ENCODE data around the gene EPO. TPM values are rescaled to one million over a fixed set of nuclear protein-coding genes. Genes with fewer than 3 reads are reported as not detected.

EPO gene
- total RNA-seq, 1 donor from 2014 or later: not detected

DNA sequence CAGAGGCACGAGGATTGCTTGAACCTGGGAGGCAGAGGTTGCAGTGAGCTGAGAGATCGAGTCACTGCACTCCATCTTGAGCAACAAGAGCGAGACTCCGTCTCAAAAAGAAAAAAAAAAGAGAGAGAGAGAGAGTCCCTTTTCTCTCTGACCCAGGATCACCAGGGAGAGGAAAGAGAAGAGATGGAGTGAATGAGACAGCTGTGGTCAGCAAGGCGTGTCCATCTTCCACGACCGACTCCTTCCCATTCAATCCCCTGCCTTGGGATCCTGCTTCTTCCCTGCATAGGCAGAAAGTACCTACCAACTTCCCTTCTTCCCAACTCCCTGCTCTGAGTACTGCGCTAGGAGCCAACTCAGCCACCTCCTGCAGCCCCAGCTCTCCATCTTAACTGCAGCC, 7.9 kb downstream of the EPO start:
- Mint-ChIP-seq H3K9me3 (ENCODE audit: unreplicated experiment) (no peaks in the 10 kb centered on the region), H3K4me3 (ENCODE audit: unreplicated experiment) (no peak overlapping the region), H3K27me3 (ENCODE audit: unreplicated experiment) (peaks cover 11% of the 10 kb centered on the region), H3K36me3 (ENCODE audit: unreplicated experiment) (no peaks in the 10 kb centered on the region), H3K27ac (ENCODE audit: unreplicated experiment) (no peak overlapping the region), H3K4me1 (ENCODE audit: unreplicated experiment) (peaks cover 17% of the 10 kb centered on the region)
- TF ChIP-seq, protein P1, sequence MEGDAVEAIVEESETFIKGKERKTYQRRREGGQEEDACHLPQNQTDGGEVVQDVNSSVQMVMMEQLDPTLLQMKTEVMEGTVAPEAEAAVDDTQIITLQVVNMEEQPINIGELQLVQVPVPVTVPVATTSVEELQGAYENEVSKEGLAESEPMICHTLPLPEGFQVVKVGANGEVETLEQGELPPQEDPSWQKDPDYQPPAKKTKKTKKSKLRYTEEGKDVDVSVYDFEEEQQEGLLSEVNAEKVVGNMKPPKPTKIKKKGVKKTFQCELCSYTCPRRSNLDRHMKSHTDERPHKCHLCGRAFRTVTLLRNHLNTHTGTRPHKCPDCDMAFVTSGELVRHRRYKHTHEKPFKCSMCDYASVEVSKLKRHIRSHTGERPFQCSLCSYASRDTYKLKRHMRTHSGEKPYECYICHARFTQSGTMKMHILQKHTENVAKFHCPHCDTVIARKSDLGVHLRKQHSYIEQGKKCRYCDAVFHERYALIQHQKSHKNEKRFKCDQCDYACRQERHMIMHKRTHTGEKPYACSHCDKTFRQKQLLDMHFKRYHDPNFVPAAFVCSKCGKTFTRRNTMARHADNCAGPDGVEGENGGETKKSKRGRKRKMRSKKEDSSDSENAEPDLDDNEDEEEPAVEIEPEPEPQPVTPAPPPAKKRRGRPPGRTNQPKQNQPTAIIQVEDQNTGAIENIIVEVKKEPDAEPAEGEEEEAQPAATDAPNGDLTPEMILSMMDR (IDR thresholded peaks at IDR 0.05): no peak
- no peak for DNase-seq (ENCODE audit: extremely low spot score, unreplicated experiment)

DNA sequence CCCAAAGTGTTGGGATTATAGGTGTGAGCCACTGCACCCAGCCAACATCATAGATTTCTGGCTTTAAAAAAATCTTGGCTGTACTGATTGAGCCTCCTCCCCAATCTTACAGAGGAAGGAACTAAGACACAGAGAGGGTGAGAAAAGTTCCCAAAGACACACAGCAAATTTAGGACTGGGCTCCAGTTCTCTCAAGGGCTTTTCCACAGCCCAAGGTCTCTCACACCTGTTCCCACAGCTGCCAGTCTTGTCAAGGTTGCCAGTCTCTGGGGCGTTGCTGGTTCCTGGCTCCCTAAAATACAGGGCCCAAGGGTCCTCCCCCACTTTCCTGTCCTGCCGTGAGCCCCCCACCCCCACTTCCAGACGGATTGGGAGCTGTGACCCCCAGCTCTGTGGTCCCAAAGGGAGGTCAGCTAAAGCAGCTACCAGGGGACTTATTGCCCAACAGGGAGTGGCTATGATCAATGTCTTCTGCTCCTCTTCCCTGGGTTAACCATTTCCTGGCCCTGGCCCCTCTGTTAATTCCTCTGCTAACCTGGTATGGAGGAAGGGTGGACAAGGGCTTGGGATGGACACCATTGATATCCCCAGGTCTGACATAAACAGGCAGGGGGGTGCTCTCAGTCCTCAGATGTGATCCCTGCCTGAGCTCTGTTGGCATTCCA, 10.0 kb downstream of the EPO start:
- Mint-ChIP-seq H3K9me3 (ENCODE audit: unreplicated experiment) (no peaks in the 10 kb centered on the region), H3K4me3 (ENCODE audit: unreplicated experiment) (no peak overlapping the region), H3K27ac (ENCODE audit: unreplicated experiment) (no peak overlapping the region), H3K27me3 (ENCODE audit: unreplicated experiment) (peaks cover 23% of the 10 kb centered on the region), H3K36me3 (ENCODE audit: unreplicated experiment) (no peaks in the 10 kb centered on the region), H3K4me1 (ENCODE audit: unreplicated experiment) (peaks cover 19% of the 10 kb centered on the region)
- TF ChIP-seq, protein P1 (IDR thresholded peaks at IDR 0.05): no peak
- no peak for DNase-seq (ENCODE audit: extremely low spot score, unreplicated experiment)

DNA sequence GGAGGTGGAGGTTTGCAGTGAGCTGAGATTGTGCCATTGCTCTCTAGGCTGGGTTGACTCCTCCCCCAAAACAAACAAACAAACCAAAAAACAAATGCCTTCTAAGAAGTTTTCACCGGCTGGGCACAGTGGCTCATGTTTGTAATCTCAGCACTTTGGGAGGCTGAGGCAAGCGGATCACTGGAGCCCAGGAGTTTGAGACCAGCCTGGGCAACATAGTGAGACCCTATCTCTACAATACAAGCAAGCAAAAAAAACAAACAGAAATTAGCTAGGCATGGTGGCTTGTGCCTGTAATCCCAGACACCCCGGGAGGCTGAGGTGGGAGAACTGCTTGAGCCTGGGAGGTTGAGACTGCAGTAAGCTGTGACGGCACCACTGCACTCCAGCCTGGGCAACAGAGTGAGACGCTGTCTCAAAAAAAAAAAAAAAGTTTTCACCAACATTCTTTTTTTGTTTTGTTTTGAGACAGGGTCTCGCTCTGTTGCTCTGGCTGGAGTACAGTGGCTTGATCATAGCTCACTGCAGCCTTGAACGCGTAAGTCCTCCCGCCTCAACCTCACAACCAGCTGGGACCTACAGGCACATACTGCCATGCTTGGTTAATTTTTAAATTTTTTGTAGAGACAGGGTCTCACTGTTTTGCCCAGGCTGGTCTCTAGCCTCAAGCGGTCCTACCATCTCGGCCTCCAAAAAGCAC, 11.8 kb downstream of the EPO start:
- no peaks in the 10 kb centered on the region for H3K36me3 Mint-ChIP-seq (ENCODE audit: unreplicated experiment)
- no peak overlapping the region for H3K27ac Mint-ChIP-seq (ENCODE audit: unreplicated experiment)
- DNase-seq (ENCODE audit: extremely low spot score, unreplicated experiment): no peak
- no peaks in the 10 kb centered on the region for H3K9me3 Mint-ChIP-seq (ENCODE audit: unreplicated experiment)
- H3K4me3 Mint-ChIP-seq (ENCODE audit: unreplicated experiment): no peak overlapping the region
- peaks cover 9% of the 10 kb centered on the region for H3K4me1 Mint-ChIP-seq (ENCODE audit: unreplicated experiment)
- peaks cover 23% of the 10 kb centered on the region for H3K27me3 Mint-ChIP-seq (ENCODE audit: unreplicated experiment)
- TF ChIP-seq, protein P1 (IDR thresholded peaks at IDR 0.05): no peak

DNA sequence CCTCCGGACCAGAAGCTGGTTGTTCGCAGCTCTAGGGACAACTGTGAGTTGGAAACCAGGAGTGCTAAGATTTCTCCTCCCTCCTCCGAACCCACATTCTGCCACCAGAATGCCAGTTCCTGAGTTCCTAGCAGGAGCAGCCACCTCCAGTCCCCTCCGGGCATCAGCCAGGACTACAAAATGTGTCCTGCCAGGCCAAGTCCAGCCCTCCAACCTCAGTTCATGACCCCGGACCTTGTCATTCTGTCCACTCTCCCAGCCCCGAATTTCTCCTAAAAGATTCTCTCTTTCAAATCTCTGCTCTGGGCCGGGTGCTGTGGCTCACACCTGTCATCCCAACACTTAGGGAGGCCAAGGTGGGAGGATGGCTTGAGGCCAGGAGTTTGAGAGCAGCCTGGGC, 15.5 kb downstream of the EPO start:
- peaks cover 5% of the 10 kb centered on the region for H3K4me1 Mint-ChIP-seq (ENCODE audit: unreplicated experiment)
- DNase-seq (ENCODE audit: extremely low spot score, unreplicated experiment): no peak
- H3K4me3 Mint-ChIP-seq (ENCODE audit: unreplicated experiment): no peak overlapping the region
- no peaks in the 10 kb centered on the region for H3K9me3 Mint-ChIP-seq (ENCODE audit: unreplicated experiment)
- TF ChIP-seq, protein P1 (IDR thresholded peaks at IDR 0.05): no peak
- H3K27me3 Mint-ChIP-seq (ENCODE audit: unreplicated experiment): peaks cover 22% of the 10 kb centered on the region
- H3K27ac Mint-ChIP-seq (ENCODE audit: unreplicated experiment): no peak overlapping the region
- H3K36me3 Mint-ChIP-seq (ENCODE audit: unreplicated experiment): no peaks in the 10 kb centered on the region

DNA sequence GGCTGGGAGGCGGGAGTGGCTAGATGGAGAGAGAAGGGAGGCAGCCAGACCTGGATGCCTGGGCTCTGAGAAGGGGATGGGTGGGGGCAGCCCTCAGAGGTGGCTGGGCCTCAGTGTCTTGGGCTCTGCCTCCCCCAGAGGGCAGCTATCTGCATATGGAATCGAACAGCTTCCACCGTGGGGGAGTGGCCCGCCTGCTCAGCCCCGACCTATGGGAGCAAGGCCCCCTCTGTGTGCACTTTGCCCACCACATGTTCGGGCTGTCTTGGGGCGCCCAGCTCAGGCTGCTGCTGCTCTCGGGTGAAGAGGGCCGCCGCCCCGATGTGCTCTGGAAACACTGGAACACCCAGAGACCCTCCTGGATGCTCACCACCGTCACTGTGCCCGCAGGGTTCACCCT, 16.4 kb downstream of the EPO start:
- H3K9me3 Mint-ChIP-seq (ENCODE audit: unreplicated experiment): no peaks in the 10 kb centered on the region
- no peaks in the 10 kb centered on the region for H3K36me3 Mint-ChIP-seq (ENCODE audit: unreplicated experiment)
- H3K4me1 Mint-ChIP-seq (ENCODE audit: unreplicated experiment): peaks cover 5% of the 10 kb centered on the region
- peaks cover 17% of the 10 kb centered on the region for H3K27me3 Mint-ChIP-seq (ENCODE audit: unreplicated experiment)
- H3K4me3 Mint-ChIP-seq (ENCODE audit: unreplicated experiment): no peak overlapping the region
- H3K27ac Mint-ChIP-seq (ENCODE audit: unreplicated experiment): no peak overlapping the region
- DNase-seq (ENCODE audit: extremely low spot score, unreplicated experiment): no peak
- TF ChIP-seq, protein P1 (IDR thresholded peaks at IDR 0.05): no peak
